Activated naive CD8-positive, alpha-beta T cell treated with anti-CD3 and anti-CD28 coated beads for 36 hours (primary cell): ENCODE measurements around the gene GPM6B. TPM values are rescaled to one million over a fixed set of nuclear protein-coding genes. Genes with fewer than 3 reads are reported as not detected.
"Not testable (repeated sequence)": the region's sequence is repeated elsewhere in the genome, so short reads cannot be mapped to it uniquely, and the experiment has no call there.

Experiments used
- DNase-seq: peaks from one replicate; pipeline ENCODE4 v3.0.0; 2021
- H3K27ac Mint-ChIP-seq: one replicate; pipeline ENCODE4 v1.8.0; 2022; ENCODE audit warnings: mild to moderate bottlenecking, moderate library complexity, mixed read lengths
- H3K27me3 Mint-ChIP-seq: one replicate; pipeline ENCODE4 v1.8.0; 2022; ENCODE audit warnings: mild to moderate bottlenecking, mixed read lengths
- H3K36me3 Mint-ChIP-seq: one replicate; pipeline ENCODE4 v1.8.0; 2021; ENCODE audit warnings: mild to moderate bottlenecking, mixed read lengths
- H3K4me1 Mint-ChIP-seq: one replicate; pipeline ENCODE4 v1.8.0; 2021; ENCODE audit warnings: mixed read lengths
- H3K4me3 Mint-ChIP-seq: one replicate; pipeline ENCODE4 v1.8.0; 2022; ENCODE audit warnings: mild to moderate bottlenecking, moderate library complexity, mixed read lengths
- H3K9me3 Mint-ChIP-seq: one replicate; pipeline ENCODE4 v1.8.0; 2022; ENCODE audit warnings: mixed read lengths
- total RNA-seq, 2 experiments: library from RNA; stranded (reverse); gene quantifications; one replicate each; pipeline ENCODE4 v1.2.3, GENCODE V29; 2021

Gene GPM6B
- total RNA-seq, 2 experiments from 2014 or later: not detected

GRCh38 chrX:13734278-13735172 lies 82.4 kb downstream of the GPM6B start, which contains the start of the genes OFD1 and TRAPPC2:
TSS of gene OFD1 (plus strand) at chrX:13734748. CDS start at chrX:13735072, 324 bp downstream.
TSS of gene TRAPPC2 (minus strand) at chrX:13734620. CDS start at chrX:13719963, 14,657 bp downstream.
- Mint-ChIP-seq H3K27ac (peak within 1 kb of the TSS; percentile 97), H3K27me3 (no peaks in the 10 kb centered on the region)

GRCh38 chrX:13733506-13733905 lies 83.4 kb downstream of the GPM6B start:
- H3K4me1 Mint-ChIP-seq: peaks cover 33% of the 10 kb centered on the region
- no peak for DNase-seq
- peak overlapping the region; percentile 96 for H3K4me3 Mint-ChIP-seq
- peaks cover 53% of the 10 kb centered on the region for H3K36me3 Mint-ChIP-seq
- H3K27me3 Mint-ChIP-seq: no peaks in the 10 kb centered on the region
- peak overlapping the region; percentile 97 for H3K27ac Mint-ChIP-seq
- peaks cover 1% of the 10 kb centered on the region for H3K9me3 Mint-ChIP-seq

More at GRCh38 chrX:13734278-13735172, 82.4 kb downstream of the GPM6B start, which contains the start of the genes OFD1 and TRAPPC2:
- peaks cover 29% of the 10 kb centered on the region for H3K4me1 Mint-ChIP-seq
- peak; percentile 90 for DNase-seq
- peaks cover 44% of the 10 kb centered on the region for H3K36me3 Mint-ChIP-seq
- H3K4me3 Mint-ChIP-seq: peak within 1 kb of the TSS; percentile 96
- H3K9me3 Mint-ChIP-seq: peaks cover 1% of the 10 kb centered on the region

- Mint-ChIP-seq H3K4me3 (peak overlapping the region; percentile 32), H3K27me3 (no peaks in the 10 kb centered on the region), H3K4me1 (peaks cover 33% of the 10 kb centered on the region), H3K9me3 (peaks cover 4% of the 10 kb centered on the region), H3K27ac (peak overlapping the region; percentile 59), H3K36me3 (peaks cover 63% of the 10 kb centered on the region)
- DNase-seq: no peak
These were observed 84.4 kb downstream of the GPM6B start for GRCh38 chrX:13732246-13733067.

- peaks cover 39% of the 10 kb centered on the region for H3K4me1 Mint-ChIP-seq
These were observed 86.4 kb downstream of the GPM6B start for GRCh38 chrX:13730523-13730922.

GRCh38 chrX:13726583-13726982 lies 90.3 kb downstream of the GPM6B start:
- not testable (repeated sequence) for H3K27ac Mint-ChIP-seq, H3K4me3 Mint-ChIP-seq, DNase-seq, H3K27me3 Mint-ChIP-seq
- Mint-ChIP-seq H3K36me3 (peaks cover 93% of the 10 kb centered on the region), H3K4me1 (peaks cover 28% of the 10 kb centered on the region), H3K9me3 (peaks cover 19% of the 10 kb centered on the region)

More at GRCh38 chrX:13730523-13730922, 86.4 kb downstream of the GPM6B start:
- not testable (repeated sequence) for H3K27me3 Mint-ChIP-seq, H3K27ac Mint-ChIP-seq, DNase-seq, H3K4me3 Mint-ChIP-seq
- Mint-ChIP-seq H3K36me3 (peaks cover 76% of the 10 kb centered on the region), H3K9me3 (peaks cover 16% of the 10 kb centered on the region)

GRCh38 chrX:13724878-13725277 lies 92.0 kb downstream of the GPM6B start:
- H3K27me3 Mint-ChIP-seq, DNase-seq, H3K27ac Mint-ChIP-seq, H3K4me3 Mint-ChIP-seq: not testable (repeated sequence)
- Mint-ChIP-seq H3K9me3 (peaks cover 17% of the 10 kb centered on the region), H3K36me3 (peaks cover 85% of the 10 kb centered on the region), H3K4me1 (peaks cover 24% of the 10 kb centered on the region)

GRCh38 chrX:13721819-13722519 lies 94.9 kb downstream of the GPM6B start:
- peaks cover 25% of the 10 kb centered on the region for H3K4me1 Mint-ChIP-seq
- H3K27ac Mint-ChIP-seq: no peak overlapping the region
- peaks cover 68% of the 10 kb centered on the region for H3K36me3 Mint-ChIP-seq
- no peaks in the 10 kb centered on the region for H3K27me3 Mint-ChIP-seq
- no peak overlapping the region for H3K4me3 Mint-ChIP-seq
- no peak for DNase-seq
- peaks cover 11% of the 10 kb centered on the region for H3K9me3 Mint-ChIP-seq

GRCh38 chrX:13721371-13721770 lies 95.5 kb downstream of the GPM6B start:
- no peak for DNase-seq
- Mint-ChIP-seq H3K27ac (no peak overlapping the region), H3K27me3 (no peaks in the 10 kb centered on the region), H3K4me3 (no peak overlapping the region), H3K36me3 (peaks cover 65% of the 10 kb centered on the region), H3K4me1 (peaks cover 25% of the 10 kb centered on the region), H3K9me3 (peaks cover 9% of the 10 kb centered on the region)

Other genes with a start within 250 kb of the GPM6B start
- 1 to 10 TPM; 1.8 to 2.2 TPM for gene EGFL6, start 247.5 kb downstream of the GPM6B start, total RNA-seq
- gene TCEANC, start 164.0 kb downstream of the GPM6B start, total RNA-seq: under 1 TPM; 0.84 to 0.89 TPM
- gene RAB9A, start 128.0 kb downstream of the GPM6B start, total RNA-seq: 10 to 100 TPM; 33.8 to 36.4 TPM
- gene TRAPPC2, start 82.5 kb downstream of the GPM6B start, total RNA-seq: 10 to 100 TPM; 15.8 to 16.6 TPM
- 10 to 100 TPM; 27.4 to 29.0 TPM for gene OFD1, start 82.3 kb downstream of the GPM6B start, total RNA-seq
- gene GEMIN8, start 212.8 kb upstream of the GPM6B start, total RNA-seq: 10 to 100 TPM; 12.0 to 12.4 TPM